ENCODE measurements around the gene PDIK1L.
A peak's percentile ranks its signal among the peaks of the same experiment; 100 is the strongest.

PDIK1L gene

DNA sequence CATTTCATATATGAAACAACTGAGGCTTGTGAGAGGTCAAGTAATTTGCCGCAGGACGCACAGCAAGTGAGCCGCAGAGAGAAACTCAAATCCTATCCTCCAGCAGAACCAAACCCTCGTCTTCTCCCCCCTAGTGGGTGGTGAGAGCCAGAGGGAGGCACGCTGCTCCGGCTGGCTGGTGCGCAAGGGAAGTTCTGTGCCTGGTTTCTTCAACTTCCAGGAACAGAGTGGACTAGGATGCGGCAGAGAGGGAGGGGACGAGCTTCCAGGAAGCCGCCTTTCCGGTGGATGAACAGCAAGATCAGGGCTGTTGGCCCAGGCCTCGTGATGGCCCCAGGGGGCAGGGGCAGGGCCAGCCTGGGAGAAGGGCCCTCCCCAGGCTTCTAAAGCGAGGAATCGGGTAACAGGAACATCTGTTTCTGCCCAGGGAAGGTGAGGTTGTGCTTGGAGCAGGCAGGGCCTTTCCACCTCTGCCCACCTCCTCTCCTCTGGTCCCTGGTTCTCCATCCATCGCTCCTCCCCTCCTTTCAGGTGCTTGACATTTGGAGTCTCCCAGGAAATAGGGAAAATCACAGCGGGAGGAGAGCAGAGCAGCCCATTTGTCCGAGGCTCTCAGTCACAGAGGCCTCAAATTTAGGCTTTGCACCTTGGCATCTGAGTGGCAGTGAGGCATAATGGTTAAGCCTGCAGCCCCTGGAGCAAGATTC is 16.8 kb upstream of the PDIK1L start:
- no peak overlapping the region for H2AK5ac ChIP-seq (ENCODE audit: low read depth, low read length)
- no peak overlapping the region for H2BK120ac ChIP-seq (ENCODE audit: low read depth, low read length)
- no peak overlapping the region for H3K27ac ChIP-seq (replicated peaks; ENCODE audit: low read length)
- no peaks in the 10 kb centered on the region for H3K27me3 ChIP-seq (ENCODE audit: control insufficient read depth in 3 of 3, insufficient read depth in 3 of 3, low read depth in 1 of 3, low read length in 3 of 3)
- peak overlapping the region; percentile 49 for H3K18ac ChIP-seq (ENCODE audit: low read length)
- no peak for DNase-seq (ENCODE audit: low spot score)
- no peaks in the 10 kb centered on the region for H3K79me1 ChIP-seq (ENCODE audit: low read depth, low read length)
- H2BK15ac ChIP-seq (ENCODE audit: low read length) = peak overlapping the region; percentile 0
- H3K36me3 ChIP-seq (replicated peaks in 1 of 2; ENCODE audit: control insufficient read depth in 2 of 2, insufficient read depth in 2 of 2, low read length in 2 of 2) = no peaks in the 10 kb centered on the region
- peaks cover 15 to 18% of the 10 kb centered on the region in 2 donors for H3K4me1 ChIP-seq (ENCODE audit: control insufficient read depth in 2 of 2, insufficient read depth in 1 of 2, low read depth in 1 of 2, low read length in 2 of 2)
- H3K9me3 ChIP-seq (replicated peaks in 1 of 2; ENCODE audit: control insufficient read depth in 2 of 2, insufficient read depth in 1 of 2, low read depth in 1 of 2, low read length in 2 of 2) = peaks cover 0 to 2% of the 10 kb centered on the region in 2 donors
- H3K4ac ChIP-seq (ENCODE audit: low read length) = no peak overlapping the region
- H3K4me2 ChIP-seq (ENCODE audit: insufficient read depth, low read length, poor library complexity, severe bottlenecking) = no peak overlapping the region
- no peak overlapping the region for H3K9ac ChIP-seq (ENCODE audit: low read depth, low read length, poor library complexity)
- no peak overlapping the region for H4K8ac ChIP-seq (ENCODE audit: low read depth, low read length)
- H2BK12ac ChIP-seq (ENCODE audit: low read length) = no peak overlapping the region
- H3K4me3 ChIP-seq (ENCODE audit: low read length in 2 of 2) = no peak overlapping the region
- no peak overlapping the region for H3K14ac ChIP-seq (ENCODE audit: low read length)
- WGBS, 2 donors (ENCODE audit: extremely low coverage in 2 of 2, insufficient read length in 2 of 2, insufficient replicate concordance in 1 of 2) = no CpG with 5 or more reads among the region's 17 CpGs
- peak overlapping the region; percentile 21 for H3K23ac ChIP-seq (ENCODE audit: low read depth, low read length, poor library complexity)
- H4K91ac ChIP-seq (ENCODE audit: low read depth, low read length, poor library complexity) = no peak overlapping the region
- H2BK5ac ChIP-seq (ENCODE audit: low read length) = no peak overlapping the region
- H2AFZ ChIP-seq (ENCODE audit: low read length) = peak overlapping the region; percentile 87

DNA sequence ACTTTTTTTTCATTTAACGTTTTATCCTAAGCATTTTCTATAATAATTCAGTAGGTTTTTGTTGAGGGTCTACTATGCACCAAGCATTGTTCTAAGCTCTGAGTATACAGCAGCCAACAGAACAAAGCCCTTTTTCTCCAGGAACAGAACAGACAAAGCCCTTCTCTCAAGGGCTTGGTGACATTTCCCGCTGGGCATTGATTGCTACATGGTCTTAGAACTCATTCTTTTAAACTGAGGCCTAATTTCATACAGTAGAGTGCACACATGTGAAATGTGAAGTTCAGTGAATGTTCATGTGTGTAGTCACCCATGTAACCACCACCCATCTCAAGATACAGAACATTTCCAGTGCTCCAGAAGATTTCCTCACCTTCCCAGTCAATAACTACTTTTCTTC is 15.2 kb upstream of the PDIK1L start:
- Histone ChIP-seq H4K91ac (ENCODE audit: low read depth, low read length, poor library complexity) (no peak overlapping the region), H3K27me3 (ENCODE audit: control insufficient read depth in 3 of 3, insufficient read depth in 3 of 3, low read depth in 1 of 3, low read length in 3 of 3) (peaks cover 0 to 2% (median 0%) of the 10 kb centered on the region in 3 experiments), H2BK5ac (ENCODE audit: low read length) (no peak overlapping the region), H2AK5ac (ENCODE audit: low read depth, low read length) (no peak overlapping the region), H4K8ac (ENCODE audit: low read depth, low read length) (no peak overlapping the region), H3K4me1 (ENCODE audit: control insufficient read depth in 2 of 2, insufficient read depth in 1 of 2, low read depth in 1 of 2, low read length in 2 of 2) (peaks cover 15 to 18% of the 10 kb centered on the region in 2 donors), H3K4me3 (ENCODE audit: low read length in 2 of 2) (no peak overlapping the region), H2BK15ac (ENCODE audit: low read length) (no peak overlapping the region), H3K79me1 (ENCODE audit: low read depth, low read length) (no peaks in the 10 kb centered on the region), H3K4ac (ENCODE audit: low read length) (no peak overlapping the region), H3K9me3 (replicated peaks in 1 of 2; ENCODE audit: control insufficient read depth in 2 of 2, insufficient read depth in 1 of 2, low read depth in 1 of 2, low read length in 2 of 2) (no peaks in the 10 kb centered on the region), H3K23ac (ENCODE audit: low read depth, low read length, poor library complexity) (no peak overlapping the region), H3K4me2 (ENCODE audit: insufficient read depth, low read length, poor library complexity, severe bottlenecking) (no peak overlapping the region), H3K36me3 (replicated peaks in 1 of 2; ENCODE audit: control insufficient read depth in 2 of 2, insufficient read depth in 2 of 2, low read length in 2 of 2) (no peaks in the 10 kb centered on the region), H2BK120ac (ENCODE audit: low read depth, low read length) (no peak overlapping the region), H3K18ac (ENCODE audit: low read length) (no peak overlapping the region), H3K14ac (ENCODE audit: low read length) (no peak overlapping the region), H2AFZ (ENCODE audit: low read length) (no peak overlapping the region), H3K9ac (ENCODE audit: low read depth, low read length, poor library complexity) (no peak overlapping the region), H3K27ac (replicated peaks; ENCODE audit: low read length) (no peak overlapping the region), H2BK12ac (ENCODE audit: low read length) (no peak overlapping the region)
- no peak for DNase-seq (ENCODE audit: low spot score)
- WGBS, 2 donors (ENCODE audit: extremely low coverage in 2 of 2, insufficient read length in 2 of 2, insufficient replicate concordance in 1 of 2) = no CpG with 5 or more reads among the region's 2 CpGs

DNA sequence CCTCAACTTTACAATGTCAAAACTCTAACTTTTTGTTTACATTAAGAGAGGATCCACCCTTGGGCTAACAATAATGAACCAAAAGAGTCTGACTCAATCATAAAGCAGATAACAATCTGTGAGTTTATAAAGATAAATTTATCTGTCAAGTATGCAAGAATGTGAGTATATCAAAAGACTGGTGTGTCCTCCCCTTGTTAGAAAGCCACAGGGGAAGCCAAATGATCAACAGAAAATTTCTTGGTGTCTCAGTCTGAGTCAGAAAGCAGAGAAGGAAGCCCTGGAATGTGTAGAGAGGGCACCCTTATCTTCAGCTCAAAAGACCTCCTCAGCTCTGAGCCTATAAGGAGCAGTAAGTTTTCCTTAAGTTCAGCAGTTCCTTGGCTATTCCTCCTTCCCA is 13.9 kb upstream of the PDIK1L start:
- H2BK15ac ChIP-seq (ENCODE audit: low read length) = no peak overlapping the region
- no peaks in the 10 kb centered on the region for H3K79me1 ChIP-seq (ENCODE audit: low read depth, low read length)
- H3K9me3 ChIP-seq (replicated peaks in 1 of 2; ENCODE audit: control insufficient read depth in 2 of 2, insufficient read depth in 1 of 2, low read depth in 1 of 2, low read length in 2 of 2) = no peaks in the 10 kb centered on the region
- H4K8ac ChIP-seq (ENCODE audit: low read depth, low read length) = no peak overlapping the region
- H3K14ac ChIP-seq (ENCODE audit: low read length) = no peak overlapping the region
- peaks cover 15 to 18% of the 10 kb centered on the region in 2 donors for H3K4me1 ChIP-seq (ENCODE audit: control insufficient read depth in 2 of 2, insufficient read depth in 1 of 2, low read depth in 1 of 2, low read length in 2 of 2)
- H3K4me3 ChIP-seq (ENCODE audit: low read length in 2 of 2) = no peak overlapping the region
- peaks cover 0 to 12% (median 0%) of the 10 kb centered on the region in 3 experiments for H3K27me3 ChIP-seq (ENCODE audit: control insufficient read depth in 3 of 3, insufficient read depth in 3 of 3, low read depth in 1 of 3, low read length in 3 of 3)
- H2AK5ac ChIP-seq (ENCODE audit: low read depth, low read length) = no peak overlapping the region
- H4K91ac ChIP-seq (ENCODE audit: low read depth, low read length, poor library complexity) = no peak overlapping the region
- no peak overlapping the region for H2BK5ac ChIP-seq (ENCODE audit: low read length)
- H2AFZ ChIP-seq (ENCODE audit: low read length) = no peak overlapping the region
- no peak overlapping the region for H3K27ac ChIP-seq (replicated peaks; ENCODE audit: low read length)
- no peak overlapping the region for H3K4ac ChIP-seq (ENCODE audit: low read length)
- no peak for DNase-seq (ENCODE audit: low spot score)
- no peak overlapping the region for H2BK12ac ChIP-seq (ENCODE audit: low read length)
- H3K36me3 ChIP-seq (replicated peaks in 1 of 2; ENCODE audit: control insufficient read depth in 2 of 2, insufficient read depth in 2 of 2, low read length in 2 of 2) = no peaks in the 10 kb centered on the region
- no peak overlapping the region for H3K23ac ChIP-seq (ENCODE audit: low read depth, low read length, poor library complexity)
- no peak overlapping the region for H2BK120ac ChIP-seq (ENCODE audit: low read depth, low read length)
- no peak overlapping the region for H3K18ac ChIP-seq (ENCODE audit: low read length)
- H3K4me2 ChIP-seq (ENCODE audit: insufficient read depth, low read length, poor library complexity, severe bottlenecking) = no peak overlapping the region
- no peak overlapping the region for H3K9ac ChIP-seq (ENCODE audit: low read depth, low read length, poor library complexity)

DNA sequence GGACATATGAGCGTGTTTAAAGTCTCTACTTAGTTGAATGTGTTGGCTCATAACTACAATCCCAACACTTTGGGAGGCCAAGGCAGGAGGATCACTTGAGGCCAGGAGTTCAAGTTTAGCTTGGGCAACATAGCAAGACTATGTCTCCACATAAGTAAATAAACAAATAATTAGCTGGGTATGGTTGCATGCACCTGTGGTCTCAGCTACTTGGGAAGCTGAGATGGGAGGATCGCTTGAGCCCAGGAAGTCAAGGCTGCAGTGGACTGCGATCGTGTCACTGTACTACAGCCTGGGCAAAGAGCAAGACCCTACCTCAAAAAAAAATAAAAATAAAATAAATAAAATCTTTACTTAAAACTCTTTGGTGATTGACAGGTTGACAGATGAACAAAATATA is 13.0 kb upstream of the PDIK1L start:
- H4K91ac ChIP-seq (ENCODE audit: low read depth, low read length, poor library complexity) = no peak overlapping the region
- no peaks in the 10 kb centered on the region for H3K9me3 ChIP-seq (replicated peaks in 1 of 2; ENCODE audit: control insufficient read depth in 2 of 2, insufficient read depth in 1 of 2, low read depth in 1 of 2, low read length in 2 of 2)
- no peak overlapping the region for H3K4ac ChIP-seq (ENCODE audit: low read length)
- no peak overlapping the region for H3K18ac ChIP-seq (ENCODE audit: low read length)
- no peak overlapping the region for H3K9ac ChIP-seq (ENCODE audit: low read depth, low read length, poor library complexity)
- H4K8ac ChIP-seq (ENCODE audit: low read depth, low read length) = no peak overlapping the region
- no peak overlapping the region for H2BK5ac ChIP-seq (ENCODE audit: low read length)
- H3K27me3 ChIP-seq (ENCODE audit: control insufficient read depth in 3 of 3, insufficient read depth in 3 of 3, low read depth in 1 of 3, low read length in 3 of 3) = peaks cover 0 to 16% (median 0%) of the 10 kb centered on the region in 3 experiments
- no peaks in the 10 kb centered on the region for H3K36me3 ChIP-seq (replicated peaks in 1 of 2; ENCODE audit: control insufficient read depth in 2 of 2, insufficient read depth in 2 of 2, low read length in 2 of 2)
- no peak overlapping the region for H2BK12ac ChIP-seq (ENCODE audit: low read length)
- no peaks in the 10 kb centered on the region for H3K79me1 ChIP-seq (ENCODE audit: low read depth, low read length)
- H2AK5ac ChIP-seq (ENCODE audit: low read depth, low read length) = no peak overlapping the region
- H2BK15ac ChIP-seq (ENCODE audit: low read length) = no peak overlapping the region
- H3K4me3 ChIP-seq (ENCODE audit: low read length in 2 of 2) = no peak overlapping the region
- H2BK120ac ChIP-seq (ENCODE audit: low read depth, low read length) = no peak overlapping the region
- no peak overlapping the region for H3K14ac ChIP-seq (ENCODE audit: low read length)
- H3K27ac ChIP-seq (replicated peaks; ENCODE audit: low read length) = no peak overlapping the region
- H2AFZ ChIP-seq (ENCODE audit: low read length) = no peak overlapping the region
- peaks cover 15 to 17% of the 10 kb centered on the region in 2 donors for H3K4me1 ChIP-seq (ENCODE audit: control insufficient read depth in 2 of 2, insufficient read depth in 1 of 2, low read depth in 1 of 2, low read length in 2 of 2)
- no peak overlapping the region for H3K4me2 ChIP-seq (ENCODE audit: insufficient read depth, low read length, poor library complexity, severe bottlenecking)
- no peak for DNase-seq (ENCODE audit: low spot score)
- WGBS, 2 donors (ENCODE audit: extremely low coverage in 2 of 2, insufficient read length in 2 of 2, insufficient replicate concordance in 1 of 2) = no CpG with 5 or more reads among the region's 4 CpGs
- no peak overlapping the region for H3K23ac ChIP-seq (ENCODE audit: low read depth, low read length, poor library complexity)

Data from neuronal stem cell (in vitro differentiated cells).